ENCODE data around the gene OXSM.
A peak's percentile ranks its signal among the peaks of the same experiment; 100 is the strongest.

Gene OXSM

GRCh38 chr3:25789596-25790556, at the start of gene OXSM:
Gene OXSM, plus strand, starts transcription at chr3:25790090. Its CDS starts 931 bp downstream, at chr3:25791021.
- DNase-seq, result peak; percentile 59

GRCh38 chr3:25744470-25744869, 45.4 kb upstream of the OXSM start:
- no peak for DNase-seq

GRCh38 chr3:25747033-25747432, 42.9 kb upstream of the OXSM start:
- DNase-seq, result no peak

- no peak for DNase-seq
Observed at GRCh38 chr3:25748189-25748588, 41.7 kb upstream of the OXSM start.

GRCh38 chr3:25749031-25749581, 40.8 kb upstream of the OXSM start:
- DNase-seq, result no peak

GRCh38 chr3:25751048-25751447, 38.8 kb upstream of the OXSM start:
- no peak for DNase-seq

GRCh38 chr3:25751725-25752124, 38.2 kb upstream of the OXSM start:
- DNase-seq, result no peak

GRCh38 chr3:25768851-25769250, 21.0 kb upstream of the OXSM start:
- no peak for DNase-seq

GRCh38 chr3:25775936-25776335, 14.0 kb upstream of the OXSM start:
- DNase-seq, result no peak

GRCh38 chr3:25780618-25781017, 9.3 kb upstream of the OXSM start:
- DNase-seq, result no peak

GRCh38 chr3:25781145-25781757, 8.6 kb upstream of the OXSM start:
- no peak for DNase-seq

GRCh38 chr3:25781758-25782594, 7.9 kb upstream of the OXSM start:
- no peak for DNase-seq

- no peak for DNase-seq
Observed at GRCh38 chr3:25782636-25782937, 7.3 kb upstream of the OXSM start.

GRCh38 chr3:25782938-25783660, 6.8 kb upstream of the OXSM start, which contains the start of gene NGLY1:
Gene NGLY1, minus strand, starts transcription at chr3:25783443. Its CDS starts 53 bp downstream, at chr3:25783390.
- DNase-seq, result peak; percentile 91

- DNase-seq, result peak; percentile 61
Observed at GRCh38 chr3:25783661-25784512, 6.0 kb upstream of the OXSM start.

GRCh38 chr3:25784971-25785370, 4.9 kb upstream of the OXSM start:
- DNase-seq, result no peak

- no peak for DNase-seq
Observed at GRCh38 chr3:25785826-25786225, 4.1 kb upstream of the OXSM start.

- no peak for DNase-seq
Observed at GRCh38 chr3:25787689-25788088, 2.2 kb upstream of the OXSM start.

GRCh38 chr3:25789209-25789595, 688 bp upstream of the OXSM start:
- no peak for DNase-seq

- DNase-seq, result no peak
Observed at GRCh38 chr3:25801786-25802185, 11.9 kb downstream of the OXSM start.

- DNase-seq, result no peak
Observed at GRCh38 chr3:25803833-25804232, 13.9 kb downstream of the OXSM start.

Measured in 8988T (cell line).